ENCODE results near the gene DDX19B. TPM values are rescaled to one million over a fixed set of nuclear protein-coding genes. Genes with fewer than 3 reads are reported as not detected.
"Not testable (repeated sequence)": the region's sequence is repeated elsewhere in the genome, so short reads cannot be mapped to it uniquely, and the experiment has no call there.

Gene DDX19B
- polyA plus RNA-seq, 2 of the 4 experiments (the other 2 are of a cell fraction), result 26.9 to 50.6 TPM

DNA sequence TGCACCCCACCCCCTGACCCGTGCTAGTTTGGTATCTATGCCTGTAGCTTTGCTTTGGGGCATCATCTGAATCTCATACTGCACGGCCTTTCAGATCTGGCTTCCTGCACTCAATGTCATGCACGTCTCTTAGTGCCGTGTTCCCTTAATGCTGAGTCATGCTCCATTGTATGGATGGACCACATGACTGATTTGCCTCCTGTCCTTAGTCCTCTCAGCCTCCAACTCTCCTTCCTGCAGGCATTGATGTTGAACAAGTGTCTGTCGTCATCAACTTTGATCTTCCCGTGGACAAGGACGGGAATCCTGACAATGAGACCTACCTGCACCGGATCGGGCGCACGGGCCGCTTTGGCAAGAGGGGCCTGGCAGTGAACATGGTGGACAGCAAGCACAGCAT, 33.7 kb downstream of the DDX19B start:
- TF ChIP-seq MAFK (IDR thresholded peaks at IDR 0.05; ENCODE audit: partially characterized antibody) (peak; percentile 96), NFE2L2 (conservative IDR thresholded peaks at IDR 0.05; ENCODE audit: low read length) (peak; percentile 96)
- WGBS (ENCODE audit: missing lambda C conversion rate), result 91% methylated on average over 5 of the region's 12 CpGs
- H3K4me2 ChIP-seq, POLR2A ChIA-PET, H3K9me3 ChIP-seq, H3K4me3 ChIP-seq, FAIRE-seq, H3K4me1 ChIP-seq: not testable (repeated sequence)
- DNase-seq (ENCODE audit: low read depth in 1 of 2, low spot score in 1 of 2) (peak in 1 of 2 experiments; percentile 29), ATAC-seq (peak in 1 of 2 experiments; percentile 19; a peak in 2 of 6 replicates)
- CTCF ChIA-PET, result interaction anchor here (1.0 to 2.2 kb wide), 3 partner anchors 9 to 320 kb away, joined by 4 to 10 read pairs (median 5); no protein-coding TSS in a partner anchor
- peak overlapping the region; percentile 58 to 82; a peak in 5 of 6 replicates for H3K27ac ChIP-seq

DNA sequence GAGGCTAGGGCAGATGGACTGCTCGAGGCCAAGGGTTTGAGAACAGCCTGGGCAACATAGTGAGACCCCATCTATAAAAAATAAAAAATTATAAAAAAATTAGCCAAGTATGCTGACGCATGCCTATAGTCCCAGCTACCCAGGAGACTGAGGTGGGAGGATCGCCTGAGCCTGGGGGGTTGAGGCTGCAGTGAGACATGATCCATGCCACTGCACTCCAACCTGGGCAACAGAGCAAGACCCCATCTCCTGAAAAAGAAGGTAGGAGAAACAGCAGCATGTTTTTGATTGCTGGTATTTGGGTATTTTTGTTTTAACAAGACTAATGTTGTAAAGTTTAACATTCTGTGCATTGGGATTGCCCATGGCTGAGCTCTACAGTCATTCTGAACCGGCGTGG, 38.8 kb downstream of the DDX19B start:
- FAIRE-seq (no peak), DNase-seq (ENCODE audit: low read depth in 1 of 2, low spot score in 1 of 2) (no peak), ATAC-seq (no peak)
- WGBS (ENCODE audit: missing lambda C conversion rate), result 94% methylated on average over 5 of the region's 5 CpGs
- Histone ChIP-seq H3K4me3 (no peak overlapping the region), H3K4me2 (no peak overlapping the region), H3K27ac (no peak overlapping the region), H3K9me3 (no peaks in the 10 kb centered on the region), H3K4me1 (no peaks in the 10 kb centered on the region)
- TF ChIP-seq, protein P1, sequence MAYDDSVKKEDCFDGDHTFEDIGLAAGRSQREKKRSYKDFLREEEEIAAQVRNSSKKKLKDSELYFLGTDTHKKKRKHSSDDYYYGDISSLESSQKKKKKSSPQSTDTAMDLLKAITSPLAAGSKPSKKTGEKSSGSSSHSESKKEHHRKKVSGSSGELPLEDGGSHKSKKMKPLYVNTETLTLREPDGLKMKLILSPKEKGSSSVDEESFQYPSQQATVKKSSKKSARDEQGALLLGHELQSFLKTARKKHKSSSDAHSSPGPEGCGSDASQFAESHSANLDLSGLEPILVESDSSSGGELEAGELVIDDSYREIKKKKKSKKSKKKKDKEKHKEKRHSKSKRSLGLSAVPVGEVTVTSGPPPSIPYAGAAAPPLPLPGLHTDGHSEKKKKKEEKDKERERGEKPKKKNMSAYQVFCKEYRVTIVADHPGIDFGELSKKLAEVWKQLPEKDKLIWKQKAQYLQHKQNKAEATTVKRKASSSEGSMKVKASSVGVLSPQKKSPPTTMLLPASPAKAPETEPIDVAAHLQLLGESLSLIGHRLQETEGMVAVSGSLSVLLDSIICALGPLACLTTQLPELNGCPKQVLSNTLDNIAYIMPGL (CRISPR knock-in tag; IDR thresholded peaks at IDR 0.05; ENCODE audit: borderline replicate concordance), result no peak
- no peak for TF ChIP-seq ZNF302 (CRISPR knock-in tag; IDR thresholded peaks at IDR 0.05)
- TF ChIP-seq HDAC2 (IDR thresholded peaks at IDR 0.05), result no peak
- no peak for TF ChIP-seq MAZ (IDR thresholded peaks at IDR 0.05; ENCODE audit: borderline replicate concordance, low read depth, low read length)
- TF ChIP-seq GATA3 (IDR thresholded peaks at IDR 0.05; ENCODE audit: borderline replicate concordance), result no peak
- TF ChIP-seq MYC (IDR thresholded peaks at IDR 0.05; ENCODE audit: borderline replicate concordance, low read length), result no peak
- no peak for TF ChIP-seq RCOR1 (IDR thresholded peaks at IDR 0.05; ENCODE audit: low read depth, low read length)
- no peak for TF ChIP-seq CEBPB (IDR thresholded peaks at IDR 0.05)
- no peak for TF ChIP-seq NPAS2 (CRISPR knock-in tag; IDR thresholded peaks at IDR 0.05; ENCODE audit: borderline replicate concordance)
- no peak for TF ChIP-seq HOXA7 (CRISPR knock-in tag; IDR thresholded peaks at IDR 0.05)
- TF ChIP-seq, protein P2, sequence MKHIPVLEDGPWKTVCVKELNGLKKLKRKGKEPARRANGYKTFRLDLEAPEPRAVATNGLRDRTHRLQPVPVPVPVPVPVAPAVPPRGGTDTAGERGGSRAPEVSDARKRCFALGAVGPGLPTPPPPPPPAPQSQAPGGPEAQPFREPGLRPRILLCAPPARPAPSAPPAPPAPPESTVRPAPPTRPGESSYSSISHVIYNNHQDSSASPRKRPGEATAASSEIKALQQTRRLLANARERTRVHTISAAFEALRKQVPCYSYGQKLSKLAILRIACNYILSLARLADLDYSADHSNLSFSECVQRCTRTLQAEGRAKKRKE (CRISPR knock-in tag; IDR thresholded peaks at IDR 0.05; ENCODE audit: low read depth), result no peak
- TF ChIP-seq EHF (CRISPR knock-in tag; IDR thresholded peaks at IDR 0.05), result no peak
- no peak for TF ChIP-seq TP53 (CRISPR knock-in tag; IDR thresholded peaks at IDR 0.05)
- no peak for TF ChIP-seq SREBF2 (IDR thresholded peaks at IDR 0.05)
- TF ChIP-seq, protein P3, sequence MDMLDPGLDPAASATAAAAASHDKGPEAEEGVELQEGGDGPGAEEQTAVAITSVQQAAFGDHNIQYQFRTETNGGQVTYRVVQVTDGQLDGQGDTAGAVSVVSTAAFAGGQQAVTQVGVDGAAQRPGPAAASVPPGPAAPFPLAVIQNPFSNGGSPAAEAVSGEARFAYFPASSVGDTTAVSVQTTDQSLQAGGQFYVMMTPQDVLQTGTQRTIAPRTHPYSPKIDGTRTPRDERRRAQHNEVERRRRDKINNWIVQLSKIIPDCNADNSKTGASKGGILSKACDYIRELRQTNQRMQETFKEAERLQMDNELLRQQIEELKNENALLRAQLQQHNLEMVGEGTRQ (IDR thresholded peaks at IDR 0.05), result no peak
- TF ChIP-seq HOXB13 (CRISPR knock-in tag; IDR thresholded peaks at IDR 0.05; ENCODE audit: low read depth), result no peak
- TF ChIP-seq, protein P4, sequence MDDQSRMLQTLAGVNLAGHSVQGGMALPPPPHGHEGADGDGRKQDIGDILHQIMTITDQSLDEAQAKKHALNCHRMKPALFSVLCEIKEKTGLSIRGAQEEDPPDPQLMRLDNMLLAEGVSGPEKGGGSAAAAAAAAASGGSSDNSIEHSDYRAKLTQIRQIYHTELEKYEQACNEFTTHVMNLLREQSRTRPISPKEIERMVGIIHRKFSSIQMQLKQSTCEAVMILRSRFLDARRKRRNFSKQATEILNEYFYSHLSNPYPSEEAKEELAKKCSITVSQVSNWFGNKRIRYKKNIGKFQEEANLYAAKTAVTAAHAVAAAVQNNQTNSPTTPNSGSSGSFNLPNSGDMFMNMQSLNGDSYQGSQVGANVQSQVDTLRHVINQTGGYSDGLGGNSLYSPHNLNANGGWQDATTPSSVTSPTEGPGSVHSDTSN (IDR thresholded peaks at IDR 0.05), result no peak
- TF ChIP-seq RNF2 (IDR thresholded peaks at IDR 0.05; ENCODE audit: borderline replicate concordance, low read depth), result no peak
- no peak for TF ChIP-seq ZSCAN20 (CRISPR knock-in tag; IDR thresholded peaks at IDR 0.05)
- ChIA-PET CTCF (interaction anchor here (0.6 kb wide), 1 partner anchor 202 kb away, joined by 3 read pairs; no protein-coding TSS in a partner anchor), POLR2A (no interaction called here)

All from A549 (cell line).